Cardiac fibroblast (primary cell): ENCODE data around the gene KLHL13.

ENCODE experiments used
- DNase-seq, 2 donors: peaks; one replicate each; pipeline versions ENCODE4 v3.0.0 to v3.0.0-alpha.2; 2010; ENCODE audit warnings: low read depth in 2 of 2
- H3K4me3 ChIP-seq, 2 donors: replicated peaks in 1 of 2; 1 replicate in 1 of 2; 2 replicates in 1 of 2; pipeline ENCODE4 v1.5.1; 2011; ENCODE audit warnings: low read depth in 2 of 2, low read length in 2 of 2, mild to moderate bottlenecking in 2 of 2, moderate library complexity in 1 of 2
- CTCF ChIP-seq: IDR thresholded peaks from one replicate; pipeline ENCODE4 v1.5.1; 2011; ENCODE audit warnings: low read depth, mild to moderate bottlenecking, low read length, inconsistent platforms

Gene KLHL13

GRCh38 chrX:118116713-118117550, at the start of gene KLHL13:
KLHL13 (minus strand) TSS chrX:118116810; CDS start chrX:118028473, 88,337 bp downstream.
- peak within 1 kb of the TSS; percentile 58 to 60 for H3K4me3 ChIP-seq
- peak; percentile 17 to 44 for DNase-seq

GRCh38 chrX:118164138-118164537, 47.5 kb upstream of the KLHL13 start:
- no peak overlapping the region for H3K4me3 ChIP-seq
- peak in 1 of 2 donors; percentile 13 for DNase-seq
- TF ChIP-seq CTCF = no peak

More at GRCh38 chrX:118116713-118117550, at the start of gene KLHL13:
- no peak for TF ChIP-seq CTCF

- H3K4me3 ChIP-seq = no peak overlapping the region
- TF ChIP-seq CTCF = no peak
- no peak for DNase-seq
Measured at GRCh38 chrX:118156953-118157608, 40.5 kb upstream of the KLHL13 start.

GRCh38 chrX:118156254-118156952, 39.8 kb upstream of the KLHL13 start:
- no peak overlapping the region for H3K4me3 ChIP-seq
- DNase-seq = no peak
- TF ChIP-seq CTCF = no peak

GRCh38 chrX:118153270-118153669, 36.7 kb upstream of the KLHL13 start:
- peak in 1 of 2 donors; percentile 5 for DNase-seq
- no peak for TF ChIP-seq CTCF
- H3K4me3 ChIP-seq = no peak overlapping the region

- H3K4me3 ChIP-seq = no peak overlapping the region
- no peak for TF ChIP-seq CTCF
- DNase-seq = peak in 1 of 2 donors; percentile 2
Measured at GRCh38 chrX:118152721-118153120, 36.1 kb upstream of the KLHL13 start.
